ENCODE data around the gene CDC42SE2. TPM values are rescaled to one million over a fixed set of nuclear protein-coding genes. Genes with fewer than 3 reads are reported as not detected.

CDC42SE2 gene
- total RNA-seq, 1 donor from 2014 or later = 27.7 TPM

- Histone ChIP-seq H3K27ac (ENCODE audit: low read depth, low read length) (no peak overlapping the region), H3K9me3 (ENCODE audit: control insufficient read depth in 3 of 3, low read length in 3 of 3) (no peaks in the 10 kb centered on the region), H3K4me3 (ENCODE audit: low read length in 3 of 3) (no peak overlapping the region), H3K9ac (ENCODE audit: low read depth in 1 of 3, low read length in 3 of 3) (no peak overlapping the region), H3K27me3 (ENCODE audit: control insufficient read depth in 3 of 3, insufficient read depth in 3 of 3, low read length in 3 of 3) (no peaks in the 10 kb centered on the region), H3K4me1 (ENCODE audit: control insufficient read depth in 3 of 3, insufficient read depth in 3 of 3, low read length in 3 of 3) (no peaks in the 10 kb centered on the region), H3K36me3 (ENCODE audit: control insufficient read depth in 3 of 3, insufficient read depth in 3 of 3, low read length in 3 of 3) (no peaks in the 10 kb centered on the region)
These were observed 150.0 kb downstream of the CDC42SE2 start for GRCh38 chr5:131413605-131414559.

DNA sequence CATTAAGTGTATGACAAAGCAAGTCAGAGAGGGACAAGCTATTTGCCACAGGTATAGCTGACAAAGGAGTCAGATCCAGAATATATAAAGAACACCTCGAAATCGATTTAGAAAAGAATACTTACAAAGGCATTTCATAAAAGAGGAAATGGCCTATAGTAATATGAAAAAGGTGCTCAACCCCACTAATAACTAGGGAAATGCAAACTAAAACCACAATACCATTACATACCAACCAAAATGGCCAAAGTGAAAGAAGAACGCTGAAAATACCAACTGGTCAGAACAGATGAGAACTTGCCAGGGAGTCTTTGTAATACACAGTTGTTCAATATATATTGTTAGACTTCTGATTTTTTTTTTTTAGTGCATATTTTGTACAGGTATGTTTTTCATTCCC is 152.9 kb downstream of the CDC42SE2 start:
- Histone ChIP-seq H3K9ac (ENCODE audit: low read depth in 1 of 3, low read length in 3 of 3) (no peak overlapping the region), H3K9me3 (ENCODE audit: control insufficient read depth in 3 of 3, low read length in 3 of 3) (no peaks in the 10 kb centered on the region), H3K27me3 (ENCODE audit: control insufficient read depth in 3 of 3, insufficient read depth in 3 of 3, low read length in 3 of 3) (no peaks in the 10 kb centered on the region), H3K27ac (ENCODE audit: low read depth, low read length) (no peak overlapping the region), H3K36me3 (ENCODE audit: control insufficient read depth in 3 of 3, insufficient read depth in 3 of 3, low read length in 3 of 3) (peaks cover 0 to 3% (median 0%) of the 10 kb centered on the region in 3 donors), H3K4me1 (ENCODE audit: control insufficient read depth in 3 of 3, insufficient read depth in 3 of 3, low read length in 3 of 3) (no peaks in the 10 kb centered on the region), H3K4me3 (ENCODE audit: low read length in 3 of 3) (no peak overlapping the region)

- Histone ChIP-seq H3K4me1 (ENCODE audit: control insufficient read depth in 3 of 3, insufficient read depth in 3 of 3, low read length in 3 of 3) (no peaks in the 10 kb centered on the region), H3K36me3 (ENCODE audit: control insufficient read depth in 3 of 3, insufficient read depth in 3 of 3, low read length in 3 of 3) (peaks cover 0 to 3% (median 0%) of the 10 kb centered on the region in 3 donors), H3K9me3 (ENCODE audit: control insufficient read depth in 3 of 3, low read length in 3 of 3) (no peaks in the 10 kb centered on the region), H3K4me3 (ENCODE audit: low read length in 3 of 3) (no peak overlapping the region), H3K27ac (ENCODE audit: low read depth, low read length) (no peak overlapping the region), H3K27me3 (ENCODE audit: control insufficient read depth in 3 of 3, insufficient read depth in 3 of 3, low read length in 3 of 3) (no peaks in the 10 kb centered on the region), H3K9ac (ENCODE audit: low read depth in 1 of 3, low read length in 3 of 3) (no peak overlapping the region)
These were observed 153.5 kb downstream of the CDC42SE2 start for GRCh38 chr5:131417240-131417869.

DNA sequence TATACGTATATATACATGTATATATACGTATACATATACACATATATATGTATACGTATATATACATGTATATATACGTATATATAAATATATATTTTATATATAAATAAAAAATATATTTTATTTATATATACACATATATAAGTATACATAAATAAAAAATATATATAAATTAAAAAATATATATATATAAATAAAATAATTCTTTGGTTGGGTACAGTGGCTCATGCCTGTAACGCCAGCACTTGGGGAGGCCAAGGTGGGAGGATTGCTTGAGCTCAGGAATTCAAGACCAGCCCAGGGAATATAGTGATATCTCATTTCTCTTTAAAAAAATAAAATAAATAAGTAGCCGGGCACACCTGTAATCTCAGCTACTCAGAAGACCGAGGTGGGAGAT is 155.0 kb downstream of the CDC42SE2 start:
- Histone ChIP-seq H3K9ac (ENCODE audit: low read depth in 1 of 3, low read length in 3 of 3) (no peak overlapping the region), H3K9me3 (ENCODE audit: control insufficient read depth in 3 of 3, low read length in 3 of 3) (no peaks in the 10 kb centered on the region), H3K4me3 (ENCODE audit: low read length in 3 of 3) (no peak overlapping the region), H3K27me3 (ENCODE audit: control insufficient read depth in 3 of 3, insufficient read depth in 3 of 3, low read length in 3 of 3) (no peaks in the 10 kb centered on the region), H3K4me1 (ENCODE audit: control insufficient read depth in 3 of 3, insufficient read depth in 3 of 3, low read length in 3 of 3) (no peaks in the 10 kb centered on the region), H3K27ac (ENCODE audit: low read depth, low read length) (no peak overlapping the region), H3K36me3 (ENCODE audit: control insufficient read depth in 3 of 3, insufficient read depth in 3 of 3, low read length in 3 of 3) (peaks cover 0 to 3% (median 2%) of the 10 kb centered on the region in 3 donors)

DNA sequence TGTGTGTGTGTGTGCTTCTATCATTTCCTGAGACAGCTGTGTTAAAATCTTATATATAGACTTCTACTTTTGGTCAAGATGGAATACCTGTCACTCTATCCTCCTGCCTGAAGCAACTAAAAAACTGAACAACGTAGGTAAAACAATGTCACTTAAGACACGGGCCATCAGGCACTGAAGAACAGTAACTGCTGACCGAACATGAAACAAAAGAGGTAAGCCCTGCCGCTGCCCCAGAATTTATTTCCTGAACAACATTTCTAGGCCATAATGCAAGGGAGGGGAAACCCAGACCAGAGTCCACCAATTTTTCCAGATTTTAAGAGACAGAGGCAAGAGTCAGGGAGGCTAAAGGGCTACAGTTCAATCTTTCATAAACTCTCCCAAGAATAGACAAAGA is 156.0 kb downstream of the CDC42SE2 start:
- Histone ChIP-seq H3K4me3 (ENCODE audit: low read length in 3 of 3) (no peak overlapping the region), H3K27me3 (ENCODE audit: control insufficient read depth in 3 of 3, insufficient read depth in 3 of 3, low read length in 3 of 3) (no peaks in the 10 kb centered on the region), H3K27ac (ENCODE audit: low read depth, low read length) (no peak overlapping the region), H3K9ac (ENCODE audit: low read depth in 1 of 3, low read length in 3 of 3) (no peak overlapping the region), H3K36me3 (ENCODE audit: control insufficient read depth in 3 of 3, insufficient read depth in 3 of 3, low read length in 3 of 3) (peaks cover 0 to 3% (median 2%) of the 10 kb centered on the region in 3 donors), H3K9me3 (ENCODE audit: control insufficient read depth in 3 of 3, low read length in 3 of 3) (no peaks in the 10 kb centered on the region), H3K4me1 (ENCODE audit: control insufficient read depth in 3 of 3, insufficient read depth in 3 of 3, low read length in 3 of 3) (no peaks in the 10 kb centered on the region)

DNA sequence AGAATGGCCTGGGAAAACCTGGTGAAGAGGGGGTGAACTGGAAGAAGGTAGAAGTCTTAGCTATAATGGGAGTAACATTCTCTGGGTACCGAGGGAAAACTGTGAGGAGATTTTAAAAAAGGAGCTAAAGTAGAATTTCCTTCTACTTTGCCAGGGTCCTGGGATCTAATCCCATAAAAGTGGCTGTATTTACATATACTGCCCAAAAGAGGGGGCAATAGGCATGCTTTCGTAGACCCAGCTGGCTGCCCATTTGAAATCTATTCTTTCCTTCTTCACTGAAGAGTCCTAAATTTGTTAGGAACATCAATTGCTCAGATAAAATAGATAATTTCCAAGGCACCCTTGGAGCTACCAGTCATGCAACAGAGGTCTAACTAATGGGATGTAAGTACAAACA is 159.2 kb downstream of the CDC42SE2 start:
- no peak overlapping the region for H3K27ac ChIP-seq (ENCODE audit: low read depth, low read length)
- no peaks in the 10 kb centered on the region for H3K9me3 ChIP-seq (ENCODE audit: control insufficient read depth in 3 of 3, low read length in 3 of 3)
- no peaks in the 10 kb centered on the region for H3K4me1 ChIP-seq (ENCODE audit: control insufficient read depth in 3 of 3, insufficient read depth in 3 of 3, low read length in 3 of 3)
- H3K36me3 ChIP-seq (ENCODE audit: control insufficient read depth in 3 of 3, insufficient read depth in 3 of 3, low read length in 3 of 3) = peaks cover 2 to 17% (median 9%) of the 10 kb centered on the region in 3 donors
- no peak overlapping the region for H3K4me3 ChIP-seq (ENCODE audit: low read length in 3 of 3)
- no peaks in the 10 kb centered on the region for H3K27me3 ChIP-seq (ENCODE audit: control insufficient read depth in 3 of 3, insufficient read depth in 3 of 3, low read length in 3 of 3)
- H3K9ac ChIP-seq (ENCODE audit: low read depth in 1 of 3, low read length in 3 of 3) = no peak overlapping the region

DNA sequence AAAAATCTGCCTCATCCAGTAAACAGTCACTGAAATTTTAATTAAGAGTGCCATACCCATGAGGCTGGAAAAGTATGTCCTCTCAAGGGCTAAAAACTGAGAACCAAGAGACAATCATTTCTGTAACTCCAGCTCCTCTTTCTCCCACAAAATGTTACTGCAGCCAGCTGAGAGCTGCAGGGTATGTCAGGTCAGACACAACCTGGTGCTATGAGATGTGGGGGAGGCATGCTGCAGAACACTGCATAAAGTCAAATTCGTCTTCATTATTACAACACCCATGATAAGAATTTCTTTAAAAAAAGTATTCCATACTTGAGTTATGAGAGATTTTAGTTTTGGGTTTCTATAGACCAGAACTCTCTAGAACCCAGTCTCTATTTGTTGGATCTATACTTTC is 162.2 kb downstream of the CDC42SE2 start:
- Histone ChIP-seq H3K4me3 (ENCODE audit: low read length in 3 of 3) (no peak overlapping the region), H3K27me3 (ENCODE audit: control insufficient read depth in 3 of 3, insufficient read depth in 3 of 3, low read length in 3 of 3) (no peaks in the 10 kb centered on the region), H3K9ac (ENCODE audit: low read depth in 1 of 3, low read length in 3 of 3) (no peak overlapping the region), H3K9me3 (ENCODE audit: control insufficient read depth in 3 of 3, low read length in 3 of 3) (no peaks in the 10 kb centered on the region), H3K36me3 (ENCODE audit: control insufficient read depth in 3 of 3, insufficient read depth in 3 of 3, low read length in 3 of 3) (peaks cover 4 to 26% (median 23%) of the 10 kb centered on the region in 3 donors), H3K4me1 (ENCODE audit: control insufficient read depth in 3 of 3, insufficient read depth in 3 of 3, low read length in 3 of 3) (no peaks in the 10 kb centered on the region), H3K27ac (ENCODE audit: low read depth, low read length) (no peak overlapping the region)

GRCh38 chr5:131430794-131431193 is 166.9 kb downstream of the CDC42SE2 start:
- Histone ChIP-seq H3K4me1 (ENCODE audit: control insufficient read depth in 3 of 3, insufficient read depth in 3 of 3, low read length in 3 of 3) (no peaks in the 10 kb centered on the region), H3K36me3 (ENCODE audit: control insufficient read depth in 3 of 3, insufficient read depth in 3 of 3, low read length in 3 of 3) (peaks cover 7 to 44% (median 33%) of the 10 kb centered on the region in 3 donors), H3K4me3 (ENCODE audit: low read length in 3 of 3) (no peak overlapping the region), H3K27me3 (ENCODE audit: control insufficient read depth in 3 of 3, insufficient read depth in 3 of 3, low read length in 3 of 3) (no peaks in the 10 kb centered on the region), H3K9ac (ENCODE audit: low read depth in 1 of 3, low read length in 3 of 3) (no peak overlapping the region), H3K9me3 (ENCODE audit: control insufficient read depth in 3 of 3, low read length in 3 of 3) (no peaks in the 10 kb centered on the region), H3K27ac (ENCODE audit: low read depth, low read length) (no peak overlapping the region)

DNA sequence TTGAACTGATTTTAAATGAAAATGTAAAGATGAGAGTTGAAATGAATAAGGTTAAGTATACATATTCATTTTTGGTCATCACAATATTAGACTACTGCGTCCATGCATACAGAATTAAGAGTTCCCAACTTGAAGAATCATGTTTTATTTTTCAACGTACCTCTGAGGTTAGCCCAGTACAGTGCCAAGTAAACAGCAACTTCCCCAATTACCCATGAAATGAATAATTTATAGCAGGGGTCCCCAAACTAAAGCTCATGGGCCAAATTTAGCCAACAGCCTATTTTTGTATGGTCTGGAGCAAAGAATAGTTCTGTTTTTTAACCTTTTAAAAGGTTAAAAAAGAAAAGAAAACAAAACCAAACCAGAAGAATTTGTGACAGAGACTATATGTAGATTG is 167.9 kb downstream of the CDC42SE2 start:
- Histone ChIP-seq H3K9ac (ENCODE audit: low read depth in 1 of 3, low read length in 3 of 3) (no peak overlapping the region), H3K27ac (ENCODE audit: low read depth, low read length) (no peak overlapping the region), H3K27me3 (ENCODE audit: control insufficient read depth in 3 of 3, insufficient read depth in 3 of 3, low read length in 3 of 3) (no peaks in the 10 kb centered on the region), H3K4me1 (ENCODE audit: control insufficient read depth in 3 of 3, insufficient read depth in 3 of 3, low read length in 3 of 3) (no peaks in the 10 kb centered on the region), H3K4me3 (ENCODE audit: low read length in 3 of 3) (no peak overlapping the region), H3K9me3 (ENCODE audit: control insufficient read depth in 3 of 3, low read length in 3 of 3) (no peaks in the 10 kb centered on the region), H3K36me3 (ENCODE audit: control insufficient read depth in 3 of 3, insufficient read depth in 3 of 3, low read length in 3 of 3) (peaks cover 7 to 44% (median 29%) of the 10 kb centered on the region in 3 donors)

DNA sequence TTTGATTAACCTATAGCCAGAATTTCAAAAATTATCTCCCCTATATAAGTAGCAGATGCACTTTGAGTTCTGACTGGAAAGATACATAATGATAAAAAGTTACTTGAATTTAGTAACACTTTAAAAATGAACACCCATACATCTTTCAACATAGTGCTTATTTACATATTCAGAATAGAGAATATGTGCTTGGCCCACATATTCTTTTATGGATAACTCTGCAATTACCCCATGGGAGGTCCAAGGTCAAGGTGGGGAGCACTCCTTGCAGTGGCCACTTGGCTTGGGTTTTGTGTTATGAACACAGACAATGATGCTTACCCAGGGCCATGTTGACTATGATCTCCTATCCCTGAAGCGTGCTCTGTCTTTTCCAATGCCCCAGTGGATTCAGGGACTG is 169.3 kb downstream of the CDC42SE2 start:
- H3K4me1 ChIP-seq (ENCODE audit: control insufficient read depth in 3 of 3, insufficient read depth in 3 of 3, low read length in 3 of 3) = no peaks in the 10 kb centered on the region
- H3K9me3 ChIP-seq (ENCODE audit: control insufficient read depth in 3 of 3, low read length in 3 of 3) = no peaks in the 10 kb centered on the region
- no peak overlapping the region for H3K4me3 ChIP-seq (ENCODE audit: low read length in 3 of 3)
- no peak overlapping the region for H3K27ac ChIP-seq (ENCODE audit: low read depth, low read length)
- H3K9ac ChIP-seq (ENCODE audit: low read depth in 1 of 3, low read length in 3 of 3) = no peak overlapping the region
- peaks cover 5 to 38% (median 35%) of the 10 kb centered on the region in 3 donors for H3K36me3 ChIP-seq (ENCODE audit: control insufficient read depth in 3 of 3, insufficient read depth in 3 of 3, low read length in 3 of 3)
- H3K27me3 ChIP-seq (ENCODE audit: control insufficient read depth in 3 of 3, insufficient read depth in 3 of 3, low read length in 3 of 3) = no peaks in the 10 kb centered on the region

All from skeletal muscle tissue (tissue), 4 donors.